ENCODE measurements around the gene LIPA.
"Not testable (repeated sequence)": the region's sequence is repeated elsewhere in the genome, so short reads cannot be mapped to it uniquely, and the experiment has no call there.

The LIPA gene

DNA sequence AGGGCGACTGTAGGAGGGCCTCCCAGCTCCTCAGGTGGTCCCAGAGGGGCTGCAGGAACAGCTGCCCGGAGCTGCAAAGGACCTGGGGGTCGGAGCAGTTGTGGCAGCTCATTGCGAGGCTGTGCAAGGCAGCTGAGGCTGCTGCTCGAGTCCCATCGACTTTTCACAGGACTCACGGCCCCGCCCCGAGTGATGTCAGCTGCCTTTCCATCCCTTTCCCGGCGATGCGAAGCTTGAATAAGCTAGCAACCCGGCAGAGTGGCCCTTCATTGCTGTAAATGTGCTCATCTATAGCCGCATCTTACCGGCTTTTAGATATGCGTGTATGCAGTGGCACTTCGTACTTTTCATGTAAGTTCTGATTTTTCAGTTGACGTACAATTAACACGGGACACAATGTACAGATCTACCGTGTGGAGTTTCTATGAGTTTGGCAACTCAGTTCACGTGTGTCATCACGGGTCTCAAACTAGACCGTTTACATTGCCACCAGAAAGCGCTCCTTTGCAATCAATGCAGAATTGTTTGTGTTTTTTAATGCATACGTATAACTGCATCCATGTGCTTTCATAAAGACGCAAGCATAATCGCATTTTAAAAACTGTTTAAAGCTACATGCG, 44.3 kb downstream of the LIPA start, which contains the start of gene CH25H:
TSS of gene CH25H (minus strand) at position 137 of the 620 bp plus-strand sequence. CDS start at position 112, 25 bp downstream.
- peak; percentile 33 for DNase-seq

DNA sequence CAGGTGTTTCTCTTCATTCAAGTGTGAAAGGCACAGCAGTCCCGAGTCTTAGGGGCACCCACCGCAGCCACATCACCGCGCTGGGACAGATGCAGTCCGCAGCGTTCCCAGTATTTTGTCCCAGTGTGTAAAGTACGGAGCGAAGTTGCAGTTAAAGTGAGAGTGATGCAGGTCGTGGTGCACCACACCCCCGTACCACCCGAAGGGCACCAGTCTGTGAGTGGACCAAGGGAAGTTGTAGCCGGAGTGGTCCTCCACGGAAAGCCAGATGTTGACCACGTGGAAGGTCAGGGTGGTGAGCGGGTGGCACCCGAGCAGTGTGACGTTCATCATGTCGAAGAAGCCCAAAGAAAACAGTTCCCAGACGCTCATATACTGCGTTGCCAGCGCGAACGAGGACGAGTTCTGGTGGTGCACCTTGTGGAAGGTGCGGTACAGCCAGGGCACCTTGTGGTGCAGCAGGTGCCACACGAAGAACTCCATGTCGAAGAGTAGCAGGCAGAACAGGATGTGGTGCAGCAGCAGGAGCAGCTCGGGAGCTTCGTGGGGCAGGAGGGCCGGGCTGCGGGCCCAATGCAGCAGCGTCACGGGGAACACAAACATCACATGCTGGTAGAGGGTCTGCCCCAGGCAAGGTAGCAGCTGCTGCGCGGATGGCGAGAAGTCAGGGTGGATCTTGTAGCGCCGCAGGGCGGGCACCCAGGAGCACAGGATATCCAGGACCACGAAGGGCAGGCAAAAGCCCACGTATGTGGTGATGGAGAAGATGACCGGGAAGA, 45.0 kb downstream of the LIPA start:
- DNase-seq: peak; percentile 27

DNA sequence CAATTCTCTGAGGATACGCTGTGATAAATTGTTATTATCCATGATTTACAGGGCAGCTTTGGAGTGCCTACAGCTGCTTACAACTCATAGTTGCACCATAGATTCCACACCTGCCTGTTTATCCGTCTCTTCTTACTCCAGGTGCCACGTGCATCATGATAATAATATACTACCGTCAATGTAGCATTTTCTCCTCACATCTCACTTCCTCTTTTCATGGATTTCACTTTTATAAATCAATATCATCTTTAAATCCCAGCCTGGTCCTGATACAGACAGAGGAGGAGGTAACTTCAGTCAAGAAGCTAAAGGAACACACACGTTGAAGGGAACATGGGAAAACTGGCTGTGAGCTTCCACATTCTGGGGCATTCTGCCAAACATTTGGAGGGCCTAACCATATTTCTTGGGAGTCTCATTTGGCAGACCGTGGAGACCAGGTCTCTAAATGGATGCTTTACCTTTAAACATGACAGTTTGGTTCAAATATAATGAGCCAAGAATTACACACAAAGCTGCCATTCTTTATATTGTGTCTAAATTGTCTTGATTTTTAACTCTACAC, 46.9 kb downstream of the LIPA start:
- no peak for DNase-seq

DNA sequence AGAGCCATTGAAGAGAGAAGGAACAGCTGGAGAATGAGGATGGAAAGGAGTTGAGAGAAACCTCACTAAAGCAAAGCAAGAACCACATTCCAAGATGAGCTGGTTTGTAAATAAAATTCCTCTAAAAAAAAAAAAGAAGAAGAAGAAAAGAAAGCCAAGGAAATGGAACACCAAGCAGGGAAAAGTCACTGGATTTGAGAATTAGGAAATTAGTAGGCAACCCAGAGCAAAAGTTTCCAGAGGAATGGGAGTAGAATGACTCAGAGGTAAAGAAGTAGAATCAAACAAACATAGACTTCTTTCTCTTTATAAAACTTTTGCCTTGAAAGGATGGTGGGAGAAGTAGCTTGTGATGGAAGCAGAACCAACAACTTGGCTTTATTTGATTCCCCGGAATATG, 48.3 kb downstream of the LIPA start:
- no peak for DNase-seq

DNA sequence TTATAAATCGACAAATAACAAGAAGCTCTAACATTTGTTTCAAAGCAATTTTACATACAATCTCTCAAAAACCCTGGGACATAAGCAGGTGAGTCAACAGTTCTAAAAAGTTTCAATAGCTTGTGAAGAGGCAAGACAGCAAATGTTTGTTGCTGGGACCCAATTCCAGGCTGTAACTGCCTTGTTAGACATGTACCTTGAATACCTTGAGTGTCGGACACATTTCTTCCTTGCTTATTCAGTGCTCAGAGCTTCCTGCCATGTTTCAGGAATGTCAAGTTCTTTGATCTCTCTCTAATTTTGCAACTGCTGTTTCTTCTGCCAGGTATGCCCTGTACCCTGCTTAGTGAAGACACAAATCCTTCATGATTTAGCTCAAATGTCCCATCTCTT, 49.5 kb downstream of the LIPA start:
- DNase-seq: no peak

DNA sequence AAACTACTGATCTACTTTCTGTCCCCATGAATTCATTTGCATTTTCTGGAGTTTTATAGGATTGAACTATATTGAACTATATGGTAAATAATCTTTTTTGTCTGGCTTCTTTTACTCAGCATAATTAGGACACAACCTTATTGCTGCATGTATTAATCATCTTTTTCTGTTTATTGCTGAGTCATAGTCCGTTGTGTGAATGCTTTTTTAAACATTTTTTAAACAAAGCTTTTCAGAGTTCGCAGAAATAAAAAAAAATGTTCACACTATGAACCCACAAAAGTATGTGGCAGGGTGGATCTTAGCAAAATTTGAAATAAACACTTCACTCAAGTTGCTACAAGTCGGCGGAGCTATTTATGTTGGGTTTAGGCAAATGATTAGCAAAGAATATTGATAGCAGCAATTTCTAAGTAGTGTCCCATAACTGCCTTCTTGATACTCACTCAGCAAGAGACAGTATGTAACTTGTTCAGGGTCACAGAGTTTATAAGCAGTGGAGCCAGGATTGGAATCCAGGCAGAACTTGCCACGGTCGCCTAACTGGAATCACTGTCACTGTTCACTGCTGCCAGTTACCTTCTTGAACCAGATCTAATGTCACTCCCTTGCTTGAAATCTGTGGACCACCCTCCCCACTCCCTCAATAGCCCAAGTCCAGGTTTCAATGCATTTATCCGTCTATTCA, 50.1 kb downstream of the LIPA start:
- DNase-seq: no peak

DNA sequence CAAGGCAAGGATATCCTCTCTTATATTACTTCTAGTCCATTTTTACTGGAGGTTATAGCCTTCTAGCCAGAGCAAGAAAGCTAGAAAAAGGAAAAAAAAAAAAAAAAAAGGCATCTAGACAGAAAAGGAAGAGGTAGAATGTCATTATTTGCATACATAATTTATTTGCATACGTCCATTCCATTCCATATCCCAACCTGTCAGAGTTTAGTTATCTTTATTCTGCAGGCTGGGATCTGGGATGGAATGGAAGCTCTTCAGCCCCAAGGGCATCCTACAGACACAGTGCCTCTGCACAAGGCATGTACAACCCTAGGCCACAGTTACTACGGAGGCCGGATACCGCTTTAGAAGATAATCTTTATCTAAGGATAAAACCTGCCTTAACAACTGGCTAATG, 54.1 kb downstream of the LIPA start:
- no peak for DNase-seq

DNA sequence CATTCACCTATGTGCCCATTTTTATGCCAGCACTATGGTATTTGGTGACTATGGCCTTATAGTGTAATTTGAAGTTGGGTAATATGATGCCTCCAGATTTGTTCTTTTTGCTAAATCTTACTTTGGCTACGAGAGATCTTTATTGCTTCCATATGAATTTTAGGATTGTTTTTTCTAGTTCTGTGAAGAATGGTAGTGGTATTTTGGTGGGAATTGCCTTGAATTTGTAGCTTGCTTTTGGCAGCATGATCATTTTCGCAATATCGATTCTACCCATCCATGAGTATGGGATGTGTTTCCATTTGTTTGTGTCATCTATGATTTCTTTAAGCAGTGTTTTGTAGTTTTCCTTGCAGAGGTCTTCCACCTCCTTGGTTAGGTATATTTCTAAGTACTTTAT, 60.3 kb downstream of the LIPA start:
- not testable (repeated sequence) for DNase-seq

DNA sequence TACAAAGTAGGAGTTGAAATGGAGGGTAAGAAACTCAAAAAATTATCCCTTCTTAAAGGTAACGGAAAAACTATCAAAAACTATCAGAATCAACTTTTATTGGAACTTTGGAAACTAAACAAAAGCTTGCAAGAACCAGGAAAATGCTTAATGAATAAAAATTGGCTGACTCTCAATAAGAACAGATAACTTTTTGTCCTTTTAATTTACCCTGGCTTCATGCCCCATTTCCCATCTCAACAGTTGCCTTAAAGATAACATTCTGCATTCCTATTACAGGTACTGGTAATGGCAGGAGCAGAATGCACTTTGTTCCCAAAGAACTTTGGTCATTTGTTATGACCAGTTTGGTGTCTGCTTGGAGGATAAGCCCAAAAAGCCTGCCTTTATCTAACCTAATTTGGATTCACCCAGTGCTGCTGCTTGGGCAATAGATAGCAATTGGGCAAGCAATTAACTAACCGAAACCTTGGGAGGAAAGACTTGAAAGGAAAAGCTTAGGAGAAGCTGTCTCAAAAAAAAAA, 62.3 kb downstream of the LIPA start:
- no peak for DNase-seq

DNA sequence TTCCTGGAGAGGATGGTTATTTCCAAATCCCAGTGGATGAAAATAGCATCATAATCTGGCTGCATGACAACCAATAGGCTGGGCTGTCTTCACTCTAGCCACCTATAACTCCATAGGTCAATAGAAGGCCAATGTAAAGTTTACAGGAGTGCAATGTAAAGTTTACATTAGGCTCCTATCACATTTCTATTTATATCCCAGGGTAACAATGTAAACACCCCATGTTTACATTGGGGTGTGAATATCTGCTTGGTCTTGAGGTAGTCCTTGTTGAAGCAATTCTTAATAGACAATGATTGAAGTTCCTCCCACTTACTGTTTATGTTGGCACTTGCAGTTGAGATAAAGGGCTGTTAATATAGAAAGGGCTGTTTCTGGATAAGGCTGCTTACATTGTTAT, 65.9 kb downstream of the LIPA start:
- DNase-seq: no peak

DNA sequence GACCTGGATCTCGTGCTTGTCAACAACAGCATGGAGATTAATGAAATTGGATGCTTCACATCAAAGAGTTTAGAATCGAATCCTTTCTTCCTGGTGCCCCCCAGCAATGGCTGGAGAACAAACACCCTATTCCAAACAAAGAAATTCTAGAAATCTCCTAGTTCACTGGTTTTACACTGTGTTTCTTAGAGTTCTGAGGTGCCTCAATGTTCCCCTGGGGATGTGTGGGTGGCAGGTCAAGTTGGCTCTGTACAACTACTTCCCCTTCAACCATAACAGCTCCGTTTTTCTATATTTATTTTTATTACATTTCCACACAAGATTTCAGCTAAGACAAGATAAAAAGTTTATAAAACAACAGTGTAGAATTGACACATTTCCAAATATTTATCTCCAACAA, 66.9 kb downstream of the LIPA start:
- DNase-seq: no peak

DNA sequence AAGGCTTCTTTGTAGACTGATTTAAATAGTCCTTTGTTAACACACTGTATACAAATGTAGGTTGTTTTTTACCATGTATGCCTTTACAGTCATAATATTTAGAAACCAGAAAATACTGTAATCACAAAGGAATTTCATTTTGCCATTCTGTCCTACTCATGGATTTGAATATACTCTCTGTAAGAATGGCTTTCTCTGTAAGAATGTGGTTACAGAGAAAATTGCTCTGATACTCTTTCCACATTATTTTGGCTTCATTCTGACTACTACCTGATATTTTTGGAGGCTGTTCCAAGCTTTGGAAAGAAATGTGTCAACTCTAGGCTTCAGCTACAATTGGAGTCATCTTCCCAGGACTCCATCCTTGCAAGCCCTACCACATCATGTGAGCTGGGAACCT, 68.0 kb downstream of the LIPA start:
- DNase-seq: no peak

DNA sequence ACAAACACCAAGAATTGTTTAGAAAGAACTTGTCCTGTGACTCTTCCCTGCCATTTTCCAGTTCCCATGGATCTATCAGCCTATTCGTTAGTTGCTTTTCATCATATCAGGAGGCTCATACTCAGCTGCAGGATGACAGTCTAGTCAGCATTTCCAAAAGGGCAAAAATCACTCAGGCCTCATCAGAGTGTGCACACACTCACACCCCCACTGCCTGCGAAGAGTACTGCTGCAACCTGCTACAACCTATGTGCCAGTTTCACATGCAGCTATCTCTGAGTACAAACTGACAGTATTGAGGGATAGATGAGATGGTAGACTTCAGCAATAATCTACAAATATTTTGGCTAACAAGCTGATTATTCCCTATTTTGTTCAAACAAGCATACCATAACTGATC, 68.7 kb downstream of the LIPA start:
- DNase-seq: no peak

DNA sequence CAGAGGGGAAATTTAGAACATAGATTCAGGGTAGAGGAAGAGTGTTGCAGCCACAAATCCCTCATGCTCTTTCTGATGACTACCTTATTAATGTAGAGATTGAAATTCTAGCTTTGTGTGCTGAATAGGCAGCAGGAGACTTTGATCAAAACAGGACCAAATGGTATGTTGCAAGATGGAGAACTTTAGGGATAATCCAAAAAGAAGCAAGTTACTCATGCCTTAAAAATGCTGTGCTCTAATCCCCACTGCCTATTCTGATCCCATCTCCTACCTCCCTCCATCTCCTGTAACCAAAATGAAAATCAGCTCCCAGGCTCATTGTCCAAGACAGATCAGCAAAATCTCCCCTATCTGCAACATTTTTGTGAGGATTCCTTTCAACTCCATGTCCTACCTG, 75.8 kb downstream of the LIPA start:
- DNase-seq: no peak

DNA sequence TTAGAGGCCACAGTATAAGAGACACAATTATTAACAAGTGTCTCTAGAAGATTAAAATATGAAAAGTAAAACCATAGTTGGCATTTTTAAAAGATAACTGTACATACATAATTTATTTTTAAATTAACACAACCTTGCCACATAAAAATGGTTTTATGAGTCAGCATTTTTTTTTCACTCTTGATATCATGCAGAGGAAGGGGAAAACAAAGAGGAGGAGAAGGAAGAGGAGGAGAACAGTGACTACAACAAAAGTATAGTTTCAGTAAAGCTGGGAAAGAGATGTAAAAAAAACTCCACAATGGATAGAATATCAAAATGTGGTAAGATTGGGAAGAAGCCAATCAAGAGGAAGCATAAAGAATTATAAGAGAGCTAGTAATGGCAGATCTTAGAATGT, 78.5 kb downstream of the LIPA start:
- DNase-seq: no peak

DNA sequence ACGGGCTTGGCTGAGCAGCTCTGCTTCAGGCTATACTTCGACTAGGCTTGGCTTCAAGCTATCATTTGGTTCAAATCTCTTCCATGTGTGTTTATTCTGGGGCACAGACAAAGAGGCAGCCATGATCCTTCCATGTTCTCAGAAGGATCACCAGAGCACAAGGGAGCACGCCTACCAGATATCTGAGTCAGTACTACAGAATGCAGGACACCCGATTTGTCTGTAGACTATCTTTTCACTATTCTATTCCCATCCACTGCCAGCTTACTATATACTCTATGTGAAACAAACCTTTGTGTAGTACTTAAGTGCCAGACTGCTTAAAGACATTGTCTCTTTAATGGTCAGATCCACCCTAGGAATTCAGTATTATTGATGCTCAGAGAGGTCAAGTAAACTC, 79.6 kb downstream of the LIPA start:
- no peak for DNase-seq

DNA sequence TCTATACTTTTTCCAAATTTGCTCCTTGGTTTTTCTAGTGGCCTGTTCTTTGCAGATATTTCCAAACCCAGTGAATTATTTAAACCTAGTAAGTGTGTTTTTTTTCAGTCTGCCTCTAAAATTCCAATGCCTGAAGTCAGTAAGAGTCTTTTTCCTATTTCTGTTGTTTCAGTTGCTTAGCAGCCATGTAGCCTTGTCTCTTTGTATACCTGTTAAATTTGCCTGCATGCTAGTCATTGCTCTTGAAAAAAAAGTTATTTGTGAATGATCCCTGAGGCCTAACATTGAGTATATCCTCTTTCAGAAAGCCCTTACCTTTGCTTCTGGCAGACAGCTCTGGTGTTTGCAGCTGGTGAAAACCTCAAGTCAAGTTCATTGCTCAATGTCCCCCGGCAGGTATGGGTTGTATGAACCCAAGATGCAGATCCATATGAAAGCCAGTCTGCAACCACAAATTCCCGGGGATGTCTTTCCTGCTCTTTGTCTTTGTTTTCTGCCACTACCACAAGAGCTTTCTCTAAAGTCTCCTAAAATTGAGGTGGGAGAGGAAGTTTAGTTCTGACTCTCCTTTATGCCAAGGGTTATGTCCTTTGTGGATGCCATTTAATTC, 80.2 kb downstream of the LIPA start:
- no peak for DNase-seq

DNA sequence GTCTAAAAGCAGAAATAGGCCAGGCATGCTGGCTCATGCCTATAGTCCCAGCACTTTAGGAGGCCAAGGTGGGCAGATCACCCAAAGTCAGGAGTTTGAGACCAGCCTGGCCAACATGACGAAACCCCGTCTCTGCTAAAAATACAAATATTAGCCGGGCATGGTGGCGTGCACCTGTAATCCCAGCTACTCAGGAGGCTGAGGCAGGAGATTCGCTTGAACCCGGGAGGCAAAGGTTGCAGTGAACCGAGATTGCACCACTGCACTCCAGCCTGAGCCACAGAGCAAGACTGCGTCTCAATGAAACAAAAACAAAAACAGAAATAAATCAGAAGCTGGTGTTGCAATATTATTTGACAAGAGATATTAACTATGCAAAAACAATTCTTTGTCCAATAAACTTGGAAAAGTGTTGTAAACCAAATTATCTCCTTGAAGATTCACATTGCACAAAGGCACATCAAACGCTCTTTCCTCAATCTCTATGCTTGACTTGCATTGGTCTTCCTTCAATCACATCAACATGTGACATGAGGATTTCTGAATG, 83.1 kb downstream of the LIPA start:
- not testable (repeated sequence) for DNase-seq

DNA sequence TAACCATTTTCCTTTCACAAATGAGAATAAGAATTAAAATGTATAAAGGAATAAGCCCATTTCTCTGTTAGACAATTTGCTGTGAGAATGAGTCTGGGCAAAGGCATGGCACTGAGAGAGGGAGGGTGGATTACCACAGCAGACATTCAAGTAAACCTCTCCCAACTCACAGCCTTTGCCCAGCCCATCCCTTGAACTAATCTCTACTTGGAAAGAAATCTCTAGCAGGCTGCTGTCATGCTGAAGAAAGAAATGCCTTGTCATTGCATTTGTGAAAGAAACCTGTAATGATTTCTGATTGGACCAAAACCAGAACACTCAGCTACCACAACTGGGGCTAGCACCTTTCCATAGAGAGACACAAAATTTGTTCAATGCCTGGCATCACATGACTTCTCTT, 83.7 kb downstream of the LIPA start:
- DNase-seq: no peak

DNA sequence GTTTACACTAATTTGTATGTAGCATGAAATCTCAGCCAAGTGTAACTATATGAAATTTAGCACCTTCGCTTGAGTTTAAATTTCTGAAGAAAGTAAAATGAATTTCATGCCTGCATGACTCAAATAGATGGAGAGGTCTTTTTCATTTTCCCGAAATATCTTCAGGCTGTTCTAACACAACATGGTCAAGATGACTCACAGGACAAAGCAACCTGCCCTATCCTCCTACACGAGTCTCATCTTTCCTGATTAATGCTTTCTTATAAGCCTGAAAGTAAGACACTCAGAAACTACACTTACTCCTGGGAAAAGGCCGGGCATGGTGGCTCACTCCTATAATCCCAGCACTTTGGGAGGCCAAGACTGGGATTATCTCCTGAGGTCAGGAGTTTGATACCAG, 85.7 kb downstream of the LIPA start:
- no peak for DNase-seq

DNA sequence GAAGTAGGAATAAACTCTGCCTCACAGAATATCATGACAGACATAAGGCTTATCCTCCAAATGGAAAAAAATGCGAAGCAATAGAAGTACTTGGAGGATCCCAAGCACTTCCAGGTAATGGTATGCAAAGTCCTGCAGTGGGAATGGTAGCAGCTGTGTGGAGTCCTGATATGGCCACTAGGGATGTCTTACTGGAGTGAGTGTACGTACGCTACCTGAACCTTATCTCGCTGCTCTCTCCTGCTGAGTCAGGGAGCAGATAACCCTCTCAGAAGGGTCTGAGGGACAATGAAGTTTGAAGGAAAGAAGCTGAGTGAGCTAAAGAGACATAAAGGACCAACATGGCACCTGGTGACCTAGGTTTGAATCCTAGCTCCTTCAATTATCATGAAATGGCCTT, 86.7 kb downstream of the LIPA start:
- DNase-seq: no peak

DNA sequence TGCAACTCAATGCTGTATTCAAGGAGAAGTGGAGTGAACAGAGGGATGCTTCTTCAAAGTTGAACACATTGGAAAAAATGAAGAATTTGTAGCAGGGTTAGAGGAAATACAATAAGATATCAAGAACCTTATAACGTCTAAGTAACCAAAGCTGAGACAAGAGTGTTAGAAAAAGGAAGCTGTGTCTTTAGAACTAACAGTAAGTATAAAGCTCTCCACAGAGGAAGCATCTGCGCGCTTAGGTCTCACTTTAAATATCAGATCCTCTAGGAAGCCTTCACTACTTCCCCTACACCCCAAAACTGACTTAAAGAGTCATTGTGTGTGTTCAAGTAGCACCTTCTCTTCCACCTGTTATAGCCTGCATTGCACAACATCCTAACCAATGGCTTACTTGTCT, 87.5 kb downstream of the LIPA start:
- DNase-seq: peak; percentile 2

All from CD4-positive, alpha-beta T cell treated with Interleukin-4 for 4 hours (primary cell).